Keratinocyte (primary cell): Measurements from ENCODE around the gene PLAA.

ENCODE experiments used
- EZH2 ChIP-seq: IDR thresholded peaks from one replicate; pipeline ENCODE4 v1.6.1; 2012; ENCODE audit warnings: inconsistent platforms, mild to moderate bottlenecking, low read length, moderate library complexity
- TF ChIP-seq, protein P1 (sequence below), 3 experiments: IDR thresholded peaks in 1 of 3; conservative IDR thresholded peaks in 1 of 3; optimal IDR thresholded peaks in 1 of 3; 2 replicates in 2 of 3; 3 replicates in 1 of 3; pipeline versions ENCODE3 to v1.5.1; 2011; ENCODE audit warnings: low read length in 3 of 3, mild to moderate bottlenecking in 3 of 3, moderate library complexity in 2 of 3, control low read depth in 1 of 3, inconsistent platforms in 1 of 3; ENCODE audit not compliant: insufficient read depth in 2 of 3; ENCODE audit errors: extremely low read depth in 1 of 3

DNA sequence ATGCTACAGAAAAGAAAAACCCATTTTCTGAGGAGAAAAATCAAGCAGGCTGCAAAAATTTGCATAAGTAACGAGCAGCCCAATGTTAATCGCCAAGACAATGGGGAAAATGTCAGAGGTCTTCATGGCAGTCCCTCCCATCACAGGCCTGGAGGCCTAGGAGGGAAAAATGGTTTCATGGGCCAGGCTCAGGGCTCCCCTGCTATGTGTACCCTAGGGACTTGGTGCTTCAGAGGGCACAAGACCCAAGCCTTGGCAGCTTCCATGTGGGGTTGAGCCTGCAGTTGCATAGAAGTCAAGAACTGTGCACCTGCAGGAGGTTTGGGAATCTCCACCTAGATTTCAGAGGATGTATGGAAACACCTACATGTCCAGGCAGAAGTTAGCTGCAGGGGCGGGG lies 64.9 kb downstream of the PLAA start:
- TF ChIP-seq, protein P1, sequence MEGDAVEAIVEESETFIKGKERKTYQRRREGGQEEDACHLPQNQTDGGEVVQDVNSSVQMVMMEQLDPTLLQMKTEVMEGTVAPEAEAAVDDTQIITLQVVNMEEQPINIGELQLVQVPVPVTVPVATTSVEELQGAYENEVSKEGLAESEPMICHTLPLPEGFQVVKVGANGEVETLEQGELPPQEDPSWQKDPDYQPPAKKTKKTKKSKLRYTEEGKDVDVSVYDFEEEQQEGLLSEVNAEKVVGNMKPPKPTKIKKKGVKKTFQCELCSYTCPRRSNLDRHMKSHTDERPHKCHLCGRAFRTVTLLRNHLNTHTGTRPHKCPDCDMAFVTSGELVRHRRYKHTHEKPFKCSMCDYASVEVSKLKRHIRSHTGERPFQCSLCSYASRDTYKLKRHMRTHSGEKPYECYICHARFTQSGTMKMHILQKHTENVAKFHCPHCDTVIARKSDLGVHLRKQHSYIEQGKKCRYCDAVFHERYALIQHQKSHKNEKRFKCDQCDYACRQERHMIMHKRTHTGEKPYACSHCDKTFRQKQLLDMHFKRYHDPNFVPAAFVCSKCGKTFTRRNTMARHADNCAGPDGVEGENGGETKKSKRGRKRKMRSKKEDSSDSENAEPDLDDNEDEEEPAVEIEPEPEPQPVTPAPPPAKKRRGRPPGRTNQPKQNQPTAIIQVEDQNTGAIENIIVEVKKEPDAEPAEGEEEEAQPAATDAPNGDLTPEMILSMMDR (optimal IDR thresholded peaks at IDR 0.05 in 1 of 3, IDR thresholded peaks at IDR 0.05 in 1 of 3, conservative IDR thresholded peaks at IDR 0.05 in 1 of 3; ENCODE audit: extremely low read depth in 1 of 3, insufficient read depth in 2 of 3, low read length in 3 of 3), result no peak
- no peak for TF ChIP-seq EZH2
